Transverse colon (tissue), 4 donors: Measurements from ENCODE around the gene RPLP1. TPM values are rescaled to one million over a fixed set of nuclear protein-coding genes. Genes with fewer than 3 reads are reported as not detected.

ENCODE experiments used
- DNase-seq: peaks from one replicate; pipeline ENCODE4 v3.0.0-alpha.2; 2019
- H3K27ac ChIP-seq, 4 donors: fragments of 200-600 bp; sonication (generic); 2 replicates each; pipeline ENCODE4 v1.5.1; 2016 to 2018; ENCODE audit warnings: inconsistent platforms in 4 of 4
- H3K27me3 ChIP-seq: fragments of 200-600 bp; sonication (generic); 2 replicates; pipeline ENCODE4 v1.5.1; 2017; ENCODE audit warnings: inconsistent platforms
- H3K36me3 ChIP-seq, 4 donors: fragments of 200-600 bp; sonication (generic); 2 replicates each; pipeline ENCODE4 v1.5.1; 2017 to 2019; ENCODE audit warnings: inconsistent platforms in 4 of 4
- H3K4me1 ChIP-seq, 4 donors: fragments of 200-600 bp; sonication (generic); 2 replicates each; pipeline ENCODE4 v1.5.1; 2017 to 2020; ENCODE audit warnings: inconsistent platforms in 4 of 4
- H3K4me3 ChIP-seq, 4 donors: fragments of 200-600 bp; sonication (generic); 1 replicate in 1 of 4; 2 replicates in 3 of 4; pipeline versions ENCODE4 v1.5.1 to v1.6.1; 2017 to 2019; ENCODE audit warnings: inconsistent platforms in 4 of 4
- H3K9me3 ChIP-seq, 2 donors: fragments of 200-600 bp; sonication (generic); 2 replicates each; pipeline ENCODE4 v1.5.1; 2017 to 2019; ENCODE audit warnings: inconsistent platforms in 2 of 2
- CTCF ChIP-seq, 5 experiments: fragments of 200-600 bp in 3 of 5; fragments of 450-650 bp in 2 of 5; sonication (generic) in 3 of 5; IDR thresholded peaks; 1 replicate in 2 of 5; 2 replicates in 3 of 5; pipeline ENCODE4 v1.5.1; 2016 to 2017; ENCODE audit warnings: antibody characterized with exemption in 5 of 5, inconsistent platforms in 3 of 5, mild to moderate bottlenecking in 2 of 5, moderate library complexity in 1 of 5
- EP300 ChIP-seq: sonication (generic); formaldehyde crosslinking; IDR thresholded peaks from one replicate; pipeline ENCODE4 v1.6.1; 2017; ENCODE audit warnings: antibody characterized with exemption, low read depth
- POLR2A ChIP-seq: fragments of 450-650 bp; IDR thresholded peaks from one replicate; pipeline ENCODE4 v1.6.1; 2016; ENCODE audit warnings: antibody characterized with exemption, mild to moderate bottlenecking, moderate library complexity
- POLR2AphosphoS5 ChIP-seq, 3 donors: sonication (generic); formaldehyde crosslinking; IDR thresholded peaks; one replicate each; pipeline ENCODE4 v1.6.1; 2016; ENCODE audit warnings: antibody characterized with exemption in 3 of 3
- WGBS, 2 donors: methylation state at CpG; one replicate each; pipeline ENCODE4 v1.1.5; 2018; ENCODE audit warnings: low coverage in 1 of 2; 5-methylcytosine and 5-hydroxymethylcytosine counted together
- in situ Hi-C, 4 donors: fragments of 200-750 bp; cut with MboI; loops; one replicate each; pipeline versions ENCODE4 v1.15.0 to v1.15.1; 2017; ENCODE audit warnings: low sequenced_read_pairs in 3 of 4, low pct_ligation_motif_present in 1 of 4, low pct_unique_long_range_greater_than_20kb in 1 of 4
- intact Hi-C: fragments of 100-400 bp; cut with DNase I; formaldehyde crosslinking; loops from one replicate; pipeline ENCODE4 v1.15.1; 2023; ENCODE audit warnings: low total_unique reads
- total RNA-seq, 4 donors: library from RNA; depleted of rRNA; stranded (reverse); fragments of >200 nt; gene quantifications; one replicate each; pipeline ENCODE4 v1.1.0, GENCODE V29; 2016

RPLP1 gene
- total RNA-seq, 4 donors from 2014 or later, result 279 to 742 (median 450) TPM

GRCh38 chr15:69493406-69493805 lies 40.8 kb downstream of the RPLP1 start:
- no peaks in the 10 kb centered on the region for H3K36me3 ChIP-seq
- in situ Hi-C loops (no loop called here), intact Hi-C loops (no loop called here)
- WGBS, 2 donors, result 95 to 100% methylated on average over 1 to 2 of the region's 2 CpGs
- H3K27ac ChIP-seq, result no peak overlapping the region
- DNase-seq, result no peak
- H3K4me3 ChIP-seq, result no peak overlapping the region
- H3K4me1 ChIP-seq, result no peaks in the 10 kb centered on the region
- no peaks in the 10 kb centered on the region for H3K27me3 ChIP-seq
- no peak for TF ChIP-seq EP300
- TF ChIP-seq CTCF (IDR thresholded peaks at IDR 0.05), result no peak
- TF ChIP-seq POLR2A, result no peak
- no peak for TF ChIP-seq POLR2AphosphoS5 (IDR thresholded peaks at IDR 0.05)
- H3K9me3 ChIP-seq, result peaks cover 0 to 6% of the 10 kb centered on the region in 2 donors

- Histone ChIP-seq H3K9me3 (peaks cover 0 to 6% of the 10 kb centered on the region in 2 donors), H3K36me3 (no peaks in the 10 kb centered on the region), H3K4me3 (no peak overlapping the region), H3K4me1 (no peaks in the 10 kb centered on the region), H3K27me3 (no peaks in the 10 kb centered on the region), H3K27ac (no peak overlapping the region)
- 51% methylated on average over 2 of the region's 2 CpGs; no CpG with 5 or more reads in 1 of the 2 donors for WGBS, 2 donors
- TF ChIP-seq POLR2AphosphoS5 (IDR thresholded peaks at IDR 0.05) (no peak), EP300 (no peak), POLR2A (no peak), CTCF (IDR thresholded peaks at IDR 0.05) (no peak)
- in situ Hi-C loops (no loop called here), intact Hi-C loops (no loop called here)
- no peak for DNase-seq
These were observed 43.4 kb downstream of the RPLP1 start for GRCh38 chr15:69496001-69496400.

GRCh38 chr15:69497076-69497475 lies 44.5 kb downstream of the RPLP1 start:
- Histone ChIP-seq H3K36me3 (no peaks in the 10 kb centered on the region), H3K9me3 (peaks cover 0 to 6% of the 10 kb centered on the region in 2 donors), H3K4me3 (no peak overlapping the region), H3K27ac (no peak overlapping the region), H3K4me1 (no peaks in the 10 kb centered on the region), H3K27me3 (no peaks in the 10 kb centered on the region)
- DNase-seq, result no peak
- 78% methylated on average over 1 of the region's 1 CpG; no CpG with 5 or more reads in 1 of the 2 donors for WGBS, 2 donors
- intact Hi-C loops, result no loop called here
- in situ Hi-C loops, result no loop called here
- TF ChIP-seq POLR2A (no peak), EP300 (no peak), CTCF (IDR thresholded peaks at IDR 0.05) (no peak), POLR2AphosphoS5 (IDR thresholded peaks at IDR 0.05) (no peak)

GRCh38 chr15:69497667-69498066 lies 45.0 kb downstream of the RPLP1 start:
- 80% methylated on average over 1 of the region's 1 CpG; no CpG with 5 or more reads in 1 of the 2 donors for WGBS, 2 donors
- intact Hi-C loops (no loop called here), in situ Hi-C loops (no loop called here)
- no peaks in the 10 kb centered on the region for H3K4me1 ChIP-seq
- H3K4me3 ChIP-seq, result no peak overlapping the region
- no peak for TF ChIP-seq EP300
- TF ChIP-seq POLR2AphosphoS5 (IDR thresholded peaks at IDR 0.05), result no peak
- TF ChIP-seq CTCF (IDR thresholded peaks at IDR 0.05), result no peak
- no peak for TF ChIP-seq POLR2A
- peaks cover 0 to under 1% of the 10 kb centered on the region in 2 donors for H3K9me3 ChIP-seq
- DNase-seq, result no peak
- H3K27ac ChIP-seq, result no peak overlapping the region
- H3K27me3 ChIP-seq, result no peaks in the 10 kb centered on the region
- no peaks in the 10 kb centered on the region for H3K36me3 ChIP-seq
